ENCODE measurements around the gene DLGAP4.

Gene DLGAP4

DNA sequence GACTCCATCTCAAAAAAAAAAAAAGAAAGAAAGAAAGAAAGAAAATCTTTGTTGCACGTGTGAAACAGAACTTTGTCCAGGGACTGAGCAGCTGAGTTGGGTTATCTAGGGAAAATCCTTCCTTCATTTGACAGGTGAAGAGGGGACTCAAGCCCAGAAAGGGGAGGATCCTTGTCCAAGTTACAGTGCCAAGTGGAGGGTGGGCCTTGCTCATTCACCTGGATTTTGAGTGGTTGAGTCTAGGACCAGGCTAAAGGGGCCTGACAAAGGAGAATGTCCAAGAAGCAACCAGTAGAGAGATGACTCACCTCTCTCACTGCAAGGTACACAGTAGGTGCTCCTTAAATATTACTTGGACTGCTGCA, 269.9 kb downstream of the DLGAP4 start:
- peaks cover 10% of the 10 kb centered on the region for H3K36me3 ChIP-seq (ENCODE audit: control insufficient read depth, insufficient read depth, low read length)
- H3K4me1 ChIP-seq (ENCODE audit: control insufficient read depth, insufficient read depth, low read length), result peaks cover 11% of the 10 kb centered on the region
- no peak overlapping the region for H3K9ac ChIP-seq (ENCODE audit: low read length)
- H3K4me3 ChIP-seq (ENCODE audit: low read length), result no peak overlapping the region
- no peak overlapping the region for H3K27ac ChIP-seq (ENCODE audit: low read depth, low read length)
- H3K27me3 ChIP-seq (ENCODE audit: control insufficient read depth, insufficient read depth, low read length), result no peaks in the 10 kb centered on the region
